ENCODE data around the gene GNAI3.

Gene GNAI3

DNA sequence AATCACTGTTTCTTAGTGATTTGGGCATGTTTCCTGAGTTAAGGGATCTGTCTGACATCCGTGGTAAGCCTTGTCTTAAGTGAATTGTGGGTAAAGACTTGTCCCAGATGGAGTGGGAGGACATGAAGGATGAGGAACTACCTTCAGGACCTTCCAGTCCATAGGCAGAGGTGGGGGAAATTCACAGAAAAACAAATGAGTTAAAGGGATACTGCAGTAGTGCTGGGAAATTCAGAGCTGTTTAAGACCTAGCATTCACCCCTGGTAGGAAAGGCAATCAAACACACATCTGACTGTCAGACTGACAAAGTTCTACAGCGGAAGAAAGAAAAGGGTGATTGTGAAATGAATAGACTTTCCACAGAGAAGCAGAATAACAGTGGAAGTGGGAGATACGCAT lies 68.0 kb downstream of the GNAI3 start:
- TF ChIP-seq, protein P1, sequence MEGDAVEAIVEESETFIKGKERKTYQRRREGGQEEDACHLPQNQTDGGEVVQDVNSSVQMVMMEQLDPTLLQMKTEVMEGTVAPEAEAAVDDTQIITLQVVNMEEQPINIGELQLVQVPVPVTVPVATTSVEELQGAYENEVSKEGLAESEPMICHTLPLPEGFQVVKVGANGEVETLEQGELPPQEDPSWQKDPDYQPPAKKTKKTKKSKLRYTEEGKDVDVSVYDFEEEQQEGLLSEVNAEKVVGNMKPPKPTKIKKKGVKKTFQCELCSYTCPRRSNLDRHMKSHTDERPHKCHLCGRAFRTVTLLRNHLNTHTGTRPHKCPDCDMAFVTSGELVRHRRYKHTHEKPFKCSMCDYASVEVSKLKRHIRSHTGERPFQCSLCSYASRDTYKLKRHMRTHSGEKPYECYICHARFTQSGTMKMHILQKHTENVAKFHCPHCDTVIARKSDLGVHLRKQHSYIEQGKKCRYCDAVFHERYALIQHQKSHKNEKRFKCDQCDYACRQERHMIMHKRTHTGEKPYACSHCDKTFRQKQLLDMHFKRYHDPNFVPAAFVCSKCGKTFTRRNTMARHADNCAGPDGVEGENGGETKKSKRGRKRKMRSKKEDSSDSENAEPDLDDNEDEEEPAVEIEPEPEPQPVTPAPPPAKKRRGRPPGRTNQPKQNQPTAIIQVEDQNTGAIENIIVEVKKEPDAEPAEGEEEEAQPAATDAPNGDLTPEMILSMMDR (conservative IDR thresholded peaks at IDR 0.05), result no peak
- TF ChIP-seq ZFX (IDR thresholded peaks at IDR 0.05), result no peak
- no peak overlapping the region for H3K27ac ChIP-seq

GRCh38 chr1:109617291-109617801 lies 68.9 kb downstream of the GNAI3 start:
- H3K27ac ChIP-seq, result no peak overlapping the region
- no peak for TF ChIP-seq ZFX (IDR thresholded peaks at IDR 0.05)
- TF ChIP-seq, protein P1 (conservative IDR thresholded peaks at IDR 0.05), result no peak

GRCh38 chr1:109618661-109619575 lies 70.5 kb downstream of the GNAI3 start:
- H3K27ac ChIP-seq, result peak overlapping the region; percentile 96

GRCh38 chr1:109619576-109620400 lies 71.4 kb downstream of the GNAI3 start, which contains the start of the genes AMPD2 and GNAT2:
TSS of gene AMPD2 (plus strand) at chr1:109619837. CDS start at chr1:109621176, 1,339 bp downstream.
TSS of gene GNAT2 (minus strand) at chr1:109619616. CDS start at chr1:109612870, 6,746 bp downstream.
- TF ChIP-seq, protein P1 (conservative IDR thresholded peaks at IDR 0.05), result no peak
- peak; percentile 26; the same call in 1 of the 2 replicates for TF ChIP-seq ZFX (IDR thresholded peaks at IDR 0.05)
- peak within 1 kb of the TSS; percentile 96 for H3K27ac ChIP-seq

More at GRCh38 chr1:109618661-109619575, 70.5 kb downstream of the GNAI3 start:
- no peak for TF ChIP-seq ZFX (IDR thresholded peaks at IDR 0.05)
- TF ChIP-seq, protein P1 (conservative IDR thresholded peaks at IDR 0.05), result no peak

- TF ChIP-seq, protein P1 (conservative IDR thresholded peaks at IDR 0.05), result no peak
- no peak for TF ChIP-seq ZFX (IDR thresholded peaks at IDR 0.05)
- peak overlapping the region; percentile 96 for H3K27ac ChIP-seq
Measured at GRCh38 chr1:109620401-109620791, 72.0 kb downstream of the GNAI3 start.

GRCh38 chr1:109620841-109621286 lies 72.4 kb downstream of the GNAI3 start:
- TF ChIP-seq, protein P1 (conservative IDR thresholded peaks at IDR 0.05), result no peak
- no peak for TF ChIP-seq ZFX (IDR thresholded peaks at IDR 0.05)
- peak overlapping the region; percentile 96 for H3K27ac ChIP-seq
